Spleen (tissue), 11 donors: ENCODE measurements around the gene ELF5. TPM values are rescaled to one million over a fixed set of nuclear protein-coding genes. Genes with fewer than 3 reads are reported as not detected.

Experiments used
- DNase-seq: peaks from one replicate; pipeline ENCODE4 v3.0.0-alpha.2; 2020
- H3K27ac ChIP-seq, 8 donors: fragments of 200-600 bp; sonication (generic) in 7 of 8; 1 replicate in 4 of 8; 2 replicates in 4 of 8; pipeline versions ENCODE4 v1.5.0 to v1.8.0; 2016 to 2021; ENCODE audit warnings: inconsistent platforms in 4 of 8, mild to moderate bottlenecking in 4 of 8, moderate library complexity in 1 of 8
- H3K27me3 ChIP-seq, 7 donors: fragments of 200-600 bp; sonication (generic) in 6 of 7; replicated peaks in 1 of 7; 1 replicate in 4 of 7; 2 replicates in 3 of 7; pipeline versions ENCODE4 v1.5.0 to v1.8.0; 2016 to 2021; ENCODE audit warnings: inconsistent platforms in 3 of 7, mild to moderate bottlenecking in 1 of 7
- H3K36me3 ChIP-seq, 6 donors: fragments of 200-600 bp; sonication (generic) in 5 of 6; 1 replicate in 4 of 6; 2 replicates in 2 of 6; pipeline versions ENCODE4 v1.5.0 to v1.8.0; 2016 to 2021; ENCODE audit warnings: inconsistent platforms in 2 of 6
- H3K4me1 ChIP-seq, 6 donors: fragments of 200-600 bp; sonication (generic) in 5 of 6; 1 replicate in 3 of 6; 2 replicates in 3 of 6; pipeline versions ENCODE4 v1.5.0 to v1.8.0; 2016 to 2021; ENCODE audit warnings: inconsistent platforms in 3 of 6
- H3K4me3 ChIP-seq, 8 donors: fragments of 200-600 bp; sonication (generic) in 7 of 8; 1 replicate in 4 of 8; 2 replicates in 4 of 8; pipeline versions ENCODE4 v1.5.0 to v1.8.0; 2016 to 2021; ENCODE audit warnings: inconsistent platforms in 4 of 8, mild to moderate bottlenecking in 4 of 8, moderate library complexity in 2 of 8
- H3K9me3 ChIP-seq, 8 donors: fragments of 200-600 bp; sonication (generic) in 7 of 8; 1 replicate in 4 of 8; 2 replicates in 4 of 8; pipeline versions ENCODE4 v1.5.0 to v1.8.0; 2016 to 2021; ENCODE audit warnings: inconsistent platforms in 4 of 8
- POLR2A ChIP-seq, 3 donors: fragments of 450-650 bp; IDR thresholded peaks; one replicate each; pipeline ENCODE4 v1.5.1; 2017; ENCODE audit warnings: antibody characterized with exemption in 3 of 3, mild to moderate bottlenecking in 1 of 3
- POLR2AphosphoS5 ChIP-seq, 3 donors: sonication (generic); formaldehyde crosslinking; IDR thresholded peaks; one replicate each; pipeline ENCODE4 v1.5.1; 2017; ENCODE audit warnings: antibody characterized with exemption in 3 of 3
- WGBS, 5 donors: extraction: QIAGEN DNeasy Blood & Tissue Kit in 3 of 5; methylation state at CpG; one replicate each; pipeline versions ENCODE4 v1.1.5 to v1.1.7; 2013 to 2018; 5-methylcytosine and 5-hydroxymethylcytosine counted together
- intact Hi-C: fragments of 100-400 bp; cut with DNase I; formaldehyde crosslinking; loops from one replicate; pipeline ENCODE4 v1.15.0; 2023; ENCODE audit warnings: low total_unique reads
- polyA plus RNA-seq, 3 donors: library from polyadenylated mRNA; stranded (reverse); fragments of 200-250 nt; gene quantifications; one replicate each; pipeline ENCODE4 v1.2.1, GENCODE V29; 2013
- total RNA-seq, 7 donors: library from RNA; depleted of rRNA in 3 of 7; stranded (reverse); fragments of >200 nt in 3 of 7; fragmentation: NEBNext Ultra II Directional in 4 of 7; extraction: Animal tissue kit (Norgen Biotek cat#: 25700) in 4 of 7; gene quantifications; one replicate each; pipeline versions ENCODE4 v1.1.0 to v1.2.1, GENCODE V29; 2016 to 2021
- TF ChIP-seq, protein P1 (sequence below), 11 experiments: fragments of 200-600 bp in 7 of 11; fragments of 450-650 bp in 4 of 11; sonication (generic) in 4 of 11; IDR thresholded peaks in 8 of 11; conservative IDR thresholded peaks in 3 of 11; 1 replicate in 7 of 11; 2 replicates in 4 of 11; pipeline versions ENCODE4 v1.4.0 to v1.8.0; 2016 to 2021; ENCODE audit warnings: antibody characterized with exemption in 11 of 11, inconsistent platforms in 4 of 11, mild to moderate bottlenecking in 1 of 11
- donor health status: healthy with polysubstance abuse.
- donor health status: DM: no; HTN: no; CAD: no; lungs with moderate emphysema.
- donor health status: DM: no; HTN: no; CAD: no.
- donor health status: Bipolar disorder and iron deficiency.
- donor health status: healthy.
- donor health status: DM: no; HTN: no; CAD: no.
- donor health status: DM: yes; HTN: yes; CAD: no.

ELF5 gene
- total and polyA plus RNA-seq, 10 donors = 0.08 to 8.8 (median 0.79) TPM

DNA sequence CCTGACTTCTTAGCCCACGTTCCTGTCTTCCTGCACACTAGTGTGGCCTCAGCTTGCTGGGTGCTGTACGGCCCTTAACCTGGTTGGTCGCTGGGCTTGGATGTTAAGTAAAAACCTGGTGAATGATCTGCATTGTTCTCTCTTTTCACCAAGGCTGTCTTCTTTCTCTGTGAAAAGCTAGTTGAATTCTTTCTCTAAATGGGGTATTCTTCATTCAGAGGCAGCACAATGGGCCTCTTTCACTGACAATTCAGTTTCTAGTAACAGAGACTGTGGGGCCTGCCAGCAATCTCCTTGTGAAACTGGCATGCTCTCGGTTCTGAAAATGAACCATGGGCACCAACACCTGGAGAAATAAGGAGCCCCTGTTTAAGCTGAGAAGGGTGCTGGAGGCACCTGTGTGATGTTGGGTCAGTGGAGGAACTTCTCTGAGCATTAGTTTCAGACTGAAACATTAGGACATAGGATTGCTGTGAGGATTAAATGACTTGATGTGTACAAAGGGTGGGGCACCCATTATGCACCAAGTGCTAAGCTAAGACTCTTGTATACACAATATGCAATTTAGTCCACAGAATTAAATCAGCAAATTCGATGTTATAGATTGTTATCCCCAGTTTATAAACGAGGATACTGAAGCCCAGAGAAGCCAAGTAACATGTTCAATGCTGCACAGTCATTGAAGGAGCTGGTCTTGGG, 33.1 kb upstream of the ELF5 start:
- H3K27me3 ChIP-seq = peaks cover 0 to 13% (median 0%) of the 10 kb centered on the region in 7 donors
- H3K4me3 ChIP-seq = no peak overlapping the region
- H3K27ac ChIP-seq = no peak overlapping the region
- WGBS, 5 donors = 53 to 84% (median 70%) methylated on average over 6 of the region's 6 CpGs
- no peak for DNase-seq
- no peaks in the 10 kb centered on the region for H3K36me3 ChIP-seq
- H3K4me1 ChIP-seq = no peaks in the 10 kb centered on the region
- intact Hi-C loops = no loop called here
- TF ChIP-seq, protein P1, sequence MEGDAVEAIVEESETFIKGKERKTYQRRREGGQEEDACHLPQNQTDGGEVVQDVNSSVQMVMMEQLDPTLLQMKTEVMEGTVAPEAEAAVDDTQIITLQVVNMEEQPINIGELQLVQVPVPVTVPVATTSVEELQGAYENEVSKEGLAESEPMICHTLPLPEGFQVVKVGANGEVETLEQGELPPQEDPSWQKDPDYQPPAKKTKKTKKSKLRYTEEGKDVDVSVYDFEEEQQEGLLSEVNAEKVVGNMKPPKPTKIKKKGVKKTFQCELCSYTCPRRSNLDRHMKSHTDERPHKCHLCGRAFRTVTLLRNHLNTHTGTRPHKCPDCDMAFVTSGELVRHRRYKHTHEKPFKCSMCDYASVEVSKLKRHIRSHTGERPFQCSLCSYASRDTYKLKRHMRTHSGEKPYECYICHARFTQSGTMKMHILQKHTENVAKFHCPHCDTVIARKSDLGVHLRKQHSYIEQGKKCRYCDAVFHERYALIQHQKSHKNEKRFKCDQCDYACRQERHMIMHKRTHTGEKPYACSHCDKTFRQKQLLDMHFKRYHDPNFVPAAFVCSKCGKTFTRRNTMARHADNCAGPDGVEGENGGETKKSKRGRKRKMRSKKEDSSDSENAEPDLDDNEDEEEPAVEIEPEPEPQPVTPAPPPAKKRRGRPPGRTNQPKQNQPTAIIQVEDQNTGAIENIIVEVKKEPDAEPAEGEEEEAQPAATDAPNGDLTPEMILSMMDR (IDR thresholded peaks at IDR 0.05 in 8 of 11, conservative IDR thresholded peaks at IDR 0.05 in 3 of 11) = no peak
- TF ChIP-seq POLR2AphosphoS5 (IDR thresholded peaks at IDR 0.05) (no peak), POLR2A (IDR thresholded peaks at IDR 0.05) (no peak)
- H3K9me3 ChIP-seq = no peaks in the 10 kb centered on the region

DNA sequence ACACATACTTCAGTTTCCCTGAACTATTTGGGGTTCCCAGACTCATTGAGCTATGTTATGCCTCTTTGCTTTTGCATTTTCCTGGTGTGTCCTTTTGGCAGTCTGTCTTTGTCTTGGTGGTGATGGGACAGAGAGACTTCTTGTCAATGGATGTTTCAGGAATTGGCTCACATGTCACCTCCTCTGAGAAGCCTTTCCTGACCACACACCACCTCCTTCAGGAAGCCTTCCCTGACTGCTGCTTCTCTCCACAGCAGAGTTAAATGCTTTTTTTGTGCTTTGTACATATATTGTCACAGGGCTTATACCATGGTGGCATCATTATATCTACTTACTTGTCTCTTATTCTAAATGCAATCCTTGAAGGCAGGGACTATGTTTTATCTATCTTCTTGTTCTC, 28.5 kb upstream of the ELF5 start:
- intact Hi-C loops = no loop called here
- no peak overlapping the region for H3K27ac ChIP-seq
- H3K36me3 ChIP-seq = no peaks in the 10 kb centered on the region
- H3K4me3 ChIP-seq = no peak overlapping the region
- TF ChIP-seq, protein P1 (IDR thresholded peaks at IDR 0.05 in 8 of 11, conservative IDR thresholded peaks at IDR 0.05 in 3 of 11) = no peak
- TF ChIP-seq POLR2AphosphoS5 (IDR thresholded peaks at IDR 0.05) (no peak), POLR2A (IDR thresholded peaks at IDR 0.05) (no peak)
- no peaks in the 10 kb centered on the region for H3K4me1 ChIP-seq
- H3K9me3 ChIP-seq = no peaks in the 10 kb centered on the region
- peaks cover 0 to 48% (median 0%) of the 10 kb centered on the region in 7 donors for H3K27me3 ChIP-seq
- no peak for DNase-seq

DNA sequence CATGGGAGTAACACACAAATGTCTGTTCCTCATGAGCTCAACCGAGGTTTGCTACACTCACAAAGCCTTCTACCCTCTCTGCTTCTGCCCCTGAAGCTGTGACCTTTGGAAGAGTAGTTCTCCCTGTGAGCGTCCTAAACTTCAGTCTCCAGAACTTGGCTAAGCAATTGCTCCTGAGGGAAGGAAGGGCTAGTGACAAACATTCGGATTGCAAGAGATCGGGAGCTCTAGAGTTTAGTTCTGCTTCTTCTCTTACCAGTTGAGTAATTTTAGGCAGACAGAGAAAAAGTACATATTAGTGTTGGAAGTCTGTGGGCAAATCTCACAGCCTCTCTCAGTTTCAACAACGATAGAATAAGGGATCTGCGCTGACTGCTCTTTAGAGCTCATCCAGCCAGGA, 27.3 kb upstream of the ELF5 start:
- 73 to 82% (median 75%) methylated on average over 6 of the region's 6 CpGs for WGBS, 5 donors
- no peak overlapping the region for H3K27ac ChIP-seq
- TF ChIP-seq POLR2A (IDR thresholded peaks at IDR 0.05) (no peak), POLR2AphosphoS5 (IDR thresholded peaks at IDR 0.05) (no peak)
- TF ChIP-seq, protein P1 (IDR thresholded peaks at IDR 0.05 in 8 of 11, conservative IDR thresholded peaks at IDR 0.05 in 3 of 11) = no peak
- peaks cover 0 to 48% (median 0%) of the 10 kb centered on the region in 7 donors for H3K27me3 ChIP-seq
- DNase-seq = no peak
- no peaks in the 10 kb centered on the region for H3K36me3 ChIP-seq
- H3K4me3 ChIP-seq = no peak overlapping the region
- intact Hi-C loops = no loop called here
- H3K9me3 ChIP-seq = no peaks in the 10 kb centered on the region
- H3K4me1 ChIP-seq = no peaks in the 10 kb centered on the region

DNA sequence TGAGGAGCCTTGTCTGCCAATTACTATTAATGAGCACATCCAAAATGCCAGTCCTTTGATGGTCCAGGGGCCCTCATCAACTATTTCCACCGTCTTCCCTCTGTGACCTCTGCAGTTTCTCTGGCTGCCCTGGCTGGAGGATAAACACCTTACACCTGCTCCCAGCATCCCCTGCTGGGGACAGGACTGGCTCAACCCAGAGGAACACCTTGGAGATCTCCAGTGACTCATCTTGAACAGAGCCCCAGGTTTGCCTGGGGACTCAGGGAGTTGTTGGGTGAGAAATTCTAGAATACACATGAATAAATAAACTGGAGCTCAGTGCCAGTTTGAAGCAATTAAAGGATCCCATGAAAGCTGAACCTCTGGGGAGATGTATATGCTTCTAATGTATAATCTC, 24.0 kb upstream of the ELF5 start:
- DNase-seq = no peak
- Histone ChIP-seq H3K9me3 (peaks cover 0 to 15% (median 12%) of the 10 kb centered on the region in 8 donors), H3K4me1 (no peaks in the 10 kb centered on the region), H3K27me3 (peaks cover 0 to 36% (median 0%) of the 10 kb centered on the region in 7 donors), H3K27ac (no peak overlapping the region), H3K4me3 (no peak overlapping the region), H3K36me3 (no peaks in the 10 kb centered on the region)
- intact Hi-C loops = no loop called here
- TF ChIP-seq POLR2AphosphoS5 (IDR thresholded peaks at IDR 0.05) = no peak
- TF ChIP-seq, protein P1 (IDR thresholded peaks at IDR 0.05 in 8 of 11, conservative IDR thresholded peaks at IDR 0.05 in 3 of 11) = no peak
- 53 to 90% (median 77%) methylated on average over 1 of the region's 1 CpG for WGBS, 5 donors
